ENCODE measurements around the gene CGN. TPM values are rescaled to one million over a fixed set of nuclear protein-coding genes. Genes with fewer than 3 reads are reported as not detected.

CGN gene
- total RNA-seq, 1 donor from 2014 or later = 1.7 TPM

GRCh38 chr1:151511636-151512215, 539 bp downstream of the CGN start:
- TF ChIP-seq CTCF (IDR thresholded peaks at IDR 0.05) = no peak
- H3K4me3 Mint-ChIP-seq (ENCODE audit: unreplicated experiment) = peak overlapping the region; percentile 75
- no peaks in the 10 kb centered on the region for H3K9me3 Mint-ChIP-seq (ENCODE audit: unreplicated experiment)
- H3K27me3 Mint-ChIP-seq (ENCODE audit: unreplicated experiment) = peaks cover 5% of the 10 kb centered on the region
- peaks cover 22% of the 10 kb centered on the region for H3K4me1 Mint-ChIP-seq (ENCODE audit: unreplicated experiment)
- DNase-seq (ENCODE audit: extremely low spot score, unreplicated experiment) = no peak
- H3K27ac Mint-ChIP-seq (ENCODE audit: unreplicated experiment) = peak overlapping the region; percentile 10
- no peaks in the 10 kb centered on the region for H3K36me3 Mint-ChIP-seq (ENCODE audit: unreplicated experiment)

GRCh38 chr1:151512326-151512725, 1.1 kb downstream of the CGN start:
- no peak for DNase-seq (ENCODE audit: extremely low spot score, unreplicated experiment)

GRCh38 chr1:151512801-151513625, 1.8 kb downstream of the CGN start:
- DNase-seq (ENCODE audit: extremely low spot score, unreplicated experiment) = no peak
- H3K27ac Mint-ChIP-seq (ENCODE audit: unreplicated experiment) = no peak overlapping the region
- H3K36me3 Mint-ChIP-seq (ENCODE audit: unreplicated experiment) = no peaks in the 10 kb centered on the region
- H3K4me3 Mint-ChIP-seq (ENCODE audit: unreplicated experiment) = peak overlapping the region; percentile 35
- peaks cover 22% of the 10 kb centered on the region for H3K4me1 Mint-ChIP-seq (ENCODE audit: unreplicated experiment)
- H3K27me3 Mint-ChIP-seq (ENCODE audit: unreplicated experiment) = no peaks in the 10 kb centered on the region
- TF ChIP-seq CTCF (IDR thresholded peaks at IDR 0.05) = no peak
- H3K9me3 Mint-ChIP-seq (ENCODE audit: unreplicated experiment) = no peaks in the 10 kb centered on the region

More at GRCh38 chr1:151512326-151512725, 1.1 kb downstream of the CGN start:
- no peak for TF ChIP-seq CTCF (IDR thresholded peaks at IDR 0.05)
- Mint-ChIP-seq H3K27ac (ENCODE audit: unreplicated experiment) (no peak overlapping the region), H3K9me3 (ENCODE audit: unreplicated experiment) (no peaks in the 10 kb centered on the region), H3K4me3 (ENCODE audit: unreplicated experiment) (peak overlapping the region; percentile 75), H3K4me1 (ENCODE audit: unreplicated experiment) (peaks cover 22% of the 10 kb centered on the region), H3K36me3 (ENCODE audit: unreplicated experiment) (no peaks in the 10 kb centered on the region), H3K27me3 (ENCODE audit: unreplicated experiment) (peaks cover under 1% of the 10 kb centered on the region)

GRCh38 chr1:151513626-151514121, 2.5 kb downstream of the CGN start:
- Mint-ChIP-seq H3K9me3 (ENCODE audit: unreplicated experiment) (no peaks in the 10 kb centered on the region), H3K27ac (ENCODE audit: unreplicated experiment) (no peak overlapping the region), H3K27me3 (ENCODE audit: unreplicated experiment) (no peaks in the 10 kb centered on the region), H3K4me3 (ENCODE audit: unreplicated experiment) (no peak overlapping the region), H3K4me1 (ENCODE audit: unreplicated experiment) (peaks cover 22% of the 10 kb centered on the region), H3K36me3 (ENCODE audit: unreplicated experiment) (no peaks in the 10 kb centered on the region)
- no peak for DNase-seq (ENCODE audit: extremely low spot score, unreplicated experiment)
- TF ChIP-seq CTCF (IDR thresholded peaks at IDR 0.05) = no peak

- H3K36me3 Mint-ChIP-seq (ENCODE audit: unreplicated experiment) = no peaks in the 10 kb centered on the region
- no peak for DNase-seq (ENCODE audit: extremely low spot score, unreplicated experiment)
- H3K27me3 Mint-ChIP-seq (ENCODE audit: unreplicated experiment) = no peaks in the 10 kb centered on the region
- H3K4me3 Mint-ChIP-seq (ENCODE audit: unreplicated experiment) = no peak overlapping the region
- H3K9me3 Mint-ChIP-seq (ENCODE audit: unreplicated experiment) = no peaks in the 10 kb centered on the region
- peaks cover 22% of the 10 kb centered on the region for H3K4me1 Mint-ChIP-seq (ENCODE audit: unreplicated experiment)
- no peak overlapping the region for H3K27ac Mint-ChIP-seq (ENCODE audit: unreplicated experiment)
- no peak for TF ChIP-seq CTCF (IDR thresholded peaks at IDR 0.05)
Observed at GRCh38 chr1:151514366-151514765, 3.2 kb downstream of the CGN start.

Measured in osteocyte (in vitro differentiated cells).